Measurements from ENCODE around the gene PLEKHH3.

DNA sequence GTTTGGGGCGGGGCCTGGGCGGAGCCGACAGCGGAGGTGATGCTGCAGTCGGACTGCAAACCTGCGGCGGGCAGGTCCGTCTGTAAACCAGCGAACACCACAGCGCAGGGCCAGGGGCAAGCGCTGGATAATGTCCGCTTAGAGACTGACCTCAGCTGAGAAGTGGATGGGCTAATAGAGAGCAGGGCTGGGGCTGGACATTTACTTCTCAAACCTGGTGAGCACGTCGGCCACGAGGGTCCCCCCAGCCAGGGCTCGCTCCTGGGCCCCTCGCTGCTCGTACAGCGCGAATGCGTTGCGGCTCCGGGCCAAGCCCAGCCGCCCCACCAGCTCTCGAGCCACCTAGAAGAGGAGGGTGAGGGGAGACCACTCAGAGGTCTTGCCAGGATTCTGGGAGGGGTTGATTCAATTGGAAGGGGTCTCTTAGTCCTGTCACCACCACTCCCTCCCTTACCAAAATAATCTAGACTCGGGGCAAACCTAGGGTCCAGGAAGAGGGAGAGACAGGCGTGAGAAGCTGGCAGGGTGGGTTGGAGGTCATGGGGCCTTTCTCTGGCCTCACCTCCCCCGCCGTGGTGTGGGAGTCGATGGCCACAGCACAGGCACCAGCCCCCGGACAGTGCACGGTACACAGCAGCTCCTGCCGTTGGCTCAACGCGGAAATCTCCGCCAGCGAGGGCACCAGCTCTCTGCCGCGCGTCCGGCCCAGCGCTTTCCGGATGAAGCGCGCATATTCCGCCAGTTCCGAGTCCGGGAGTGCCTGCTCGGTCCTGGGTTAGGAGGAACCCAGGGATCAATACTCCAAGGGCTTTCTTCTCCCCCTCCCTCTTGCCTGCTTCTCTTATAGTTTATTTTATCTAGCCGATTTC, 5.8 kb downstream of the PLEKHH3 start:
- no peak for TF ChIP-seq SUZ12 (IDR thresholded peaks at IDR 0.05; ENCODE audit: extremely low read depth, insufficient read depth, insufficient read length)
- no peak for TF ChIP-seq ZNF274 (IDR thresholded peaks at IDR 0.05; ENCODE audit: low read depth, low read length)
- no peak for TF ChIP-seq YY1 (IDR thresholded peaks at IDR 0.05; ENCODE audit: insufficient read depth, insufficient read length)
